Kidney glomerular epithelial cell (primary cell): ENCODE measurements around the gene NDRG2.

Experiments used
- DNase-seq: peaks from one replicate; lab custom pipeline; 2025; lab: John Stamatoyannopoulos, UW

Gene NDRG2

GRCh38 chr14:21024585-21025370 lies at the start of gene NDRG2:
NDRG2 (minus strand) TSS chr14:21025061; CDS start chr14:21023315, 1,746 bp downstream.
- DNase-seq = no peak

GRCh38 chr14:21073921-21074320 lies 49.1 kb upstream of the NDRG2 start:
- no peak for DNase-seq

DNA sequence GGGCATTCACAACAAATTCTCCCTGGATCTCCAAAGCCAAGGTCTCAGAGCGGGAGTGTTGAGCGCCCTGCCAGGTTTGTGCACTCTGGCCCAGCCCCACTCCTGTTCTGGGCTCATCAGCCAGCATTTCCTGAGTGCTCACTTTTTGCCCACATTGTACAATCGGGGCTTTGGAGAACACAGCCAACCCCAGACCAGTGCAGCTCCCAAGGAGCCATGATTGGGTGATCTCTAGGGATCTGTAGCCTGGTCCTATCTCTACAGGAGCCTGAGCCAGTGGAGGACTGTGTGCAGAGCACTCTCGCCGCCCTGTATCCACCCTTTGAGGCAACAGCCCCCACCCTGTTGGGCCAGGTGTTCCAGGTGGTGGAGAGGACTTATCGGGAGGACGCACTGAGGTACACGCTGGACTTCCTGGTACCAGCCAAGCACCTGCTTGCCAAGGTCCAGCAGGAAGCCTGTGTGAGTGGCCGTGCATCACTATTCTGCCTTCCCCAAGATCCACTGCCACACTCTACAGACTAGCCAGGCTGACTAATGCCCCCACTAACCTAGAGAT lies 48.0 kb upstream of the NDRG2 start:
- no peak for DNase-seq

DNA sequence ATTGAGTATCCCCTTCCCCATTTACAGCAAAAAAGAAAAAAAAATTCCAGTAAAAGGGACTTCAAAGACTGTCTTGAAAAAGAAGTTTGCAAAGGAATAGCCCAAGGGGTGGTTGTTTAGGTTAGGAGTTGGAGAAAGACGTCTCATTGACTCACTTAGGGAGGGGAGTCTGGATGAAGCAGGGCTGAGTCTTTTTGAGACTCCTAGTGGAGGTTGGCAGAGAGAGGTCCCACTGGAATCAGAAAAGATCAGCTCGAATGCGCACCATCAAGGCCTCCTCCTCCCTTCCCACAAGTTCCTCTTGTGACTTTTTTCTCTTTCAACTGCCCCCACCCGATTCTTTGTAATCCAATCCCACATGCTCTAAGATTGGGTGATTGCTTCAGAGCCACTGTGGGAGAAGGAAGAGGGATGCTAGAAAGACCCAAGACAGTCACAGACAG lies 47.2 kb upstream of the NDRG2 start:
- DNase-seq = peak; percentile 32

DNA sequence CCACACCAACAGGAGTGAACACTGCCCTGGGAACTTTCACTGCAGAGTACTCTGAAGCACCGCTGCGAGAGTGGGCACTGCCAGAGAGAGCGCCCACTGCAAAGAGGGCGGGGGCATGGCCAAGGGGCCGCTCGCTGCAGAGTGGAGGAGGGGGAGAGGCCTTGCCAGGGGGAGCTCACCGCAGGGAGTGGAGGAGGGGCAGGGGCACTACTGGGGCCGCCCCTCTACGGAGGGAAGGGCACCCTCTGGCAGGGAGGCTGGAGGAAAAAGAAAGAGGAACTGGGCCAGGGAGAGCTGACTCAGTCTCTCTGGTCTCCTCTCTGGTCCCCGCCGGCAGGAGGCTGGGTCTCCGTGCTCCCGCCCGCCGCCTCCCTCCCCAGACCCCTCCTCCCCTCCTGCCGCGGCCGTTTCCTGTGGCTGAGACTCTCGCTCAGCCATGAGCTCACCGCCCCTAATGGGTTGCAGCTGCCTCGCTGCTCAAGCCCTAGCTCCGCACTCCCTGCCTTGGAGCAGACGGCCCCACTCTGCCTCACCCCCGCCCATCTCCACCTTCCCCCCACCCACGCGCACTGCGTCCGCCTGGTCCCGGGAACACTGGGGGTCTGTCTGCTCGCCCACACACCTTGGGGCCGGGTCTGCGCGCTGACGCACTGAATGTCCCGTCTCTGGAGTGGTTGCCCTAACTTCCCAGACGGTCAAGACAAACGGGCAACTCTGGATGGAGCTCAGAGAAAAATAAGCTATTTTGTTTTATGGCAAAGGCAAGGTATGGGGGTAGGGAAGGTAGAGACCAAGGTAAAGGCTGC lies 46.6 kb upstream of the NDRG2 start:
- DNase-seq = peak; percentile 74

- DNase-seq = peak; percentile 66
These were observed 45.9 kb upstream of the NDRG2 start for GRCh38 chr14:21070610-21071224.

DNA sequence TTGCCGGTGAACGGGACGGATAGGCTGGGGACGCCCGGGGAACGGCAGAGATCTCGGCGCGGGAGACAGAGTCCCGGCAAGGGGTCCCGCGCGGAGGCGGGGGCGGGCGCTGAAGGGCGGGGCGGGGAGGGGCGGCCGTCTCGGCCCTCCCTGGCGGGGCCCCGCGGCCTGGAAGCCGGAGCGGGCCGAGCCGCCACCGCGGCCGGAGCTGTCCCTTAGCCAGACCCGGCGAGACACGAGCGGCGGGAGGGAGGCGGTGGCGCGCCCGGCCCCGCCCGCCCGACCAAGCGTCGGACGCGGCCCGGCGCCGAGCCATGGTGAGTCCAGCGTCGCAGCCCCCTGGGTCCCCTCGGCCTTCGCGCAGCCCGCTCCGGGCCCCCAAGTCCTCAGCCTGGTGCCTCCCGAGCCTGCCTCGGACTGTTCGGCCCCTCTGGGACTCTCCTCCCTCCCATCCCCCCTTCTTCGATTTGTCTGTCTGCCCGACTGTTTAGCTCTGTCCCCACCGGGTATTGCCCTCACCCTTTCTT lies 45.3 kb upstream of the NDRG2 start, which contains the start of gene ARHGEF40:
Gene ARHGEF40 (plus strand): TSS at position 222 of the 527 bp plus-strand sequence. CDS start 93 bp downstream, at position 315.
- DNase-seq = no peak

GRCh38 chr14:21069388-21070082 lies 44.7 kb upstream of the NDRG2 start:
- DNase-seq = no peak

- DNase-seq = peak; percentile 56
These were observed 43.9 kb upstream of the NDRG2 start for GRCh38 chr14:21068521-21069387.

- no peak for DNase-seq
These were observed 42.1 kb upstream of the NDRG2 start for GRCh38 chr14:21066882-21067502.

DNA sequence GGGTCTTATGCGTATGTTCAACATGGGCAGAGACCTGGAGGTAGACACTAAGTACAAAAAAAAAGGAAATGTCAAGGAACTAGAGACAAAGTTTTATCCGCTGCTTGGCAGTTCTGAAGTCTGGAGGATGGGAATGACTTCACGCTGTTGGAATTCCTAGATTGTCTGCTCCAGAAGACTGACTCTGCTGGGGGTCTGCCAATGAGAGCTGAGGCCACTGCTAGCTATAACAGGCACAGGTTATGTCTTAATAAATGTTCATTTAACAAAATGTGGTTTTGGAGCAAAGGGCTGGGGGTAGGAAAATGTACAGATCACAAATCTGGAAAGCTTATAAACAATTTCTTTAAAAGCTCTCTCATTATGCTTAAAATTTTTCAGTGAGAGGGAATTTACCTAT lies 38.6 kb upstream of the NDRG2 start:
- peak; percentile 93 for DNase-seq

DNA sequence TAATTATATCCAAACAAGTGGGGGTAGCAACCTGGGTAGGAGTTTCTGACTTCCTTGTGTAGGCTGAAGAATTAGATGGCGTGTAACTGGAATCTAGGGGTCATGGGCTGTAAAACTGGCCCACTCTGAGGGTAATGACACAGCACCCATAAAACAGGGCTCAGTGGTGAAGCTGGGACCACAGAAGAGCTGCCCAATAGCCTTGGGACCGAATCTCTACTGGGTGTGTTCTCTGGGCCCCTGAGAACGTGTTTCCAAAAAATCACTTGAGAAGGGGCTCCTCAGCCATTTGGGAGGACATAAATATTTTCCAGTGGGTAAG lies 36.4 kb upstream of the NDRG2 start:
- no peak for DNase-seq

GRCh38 chr14:21060614-21061346 lies 35.9 kb upstream of the NDRG2 start:
- no peak for DNase-seq

DNA sequence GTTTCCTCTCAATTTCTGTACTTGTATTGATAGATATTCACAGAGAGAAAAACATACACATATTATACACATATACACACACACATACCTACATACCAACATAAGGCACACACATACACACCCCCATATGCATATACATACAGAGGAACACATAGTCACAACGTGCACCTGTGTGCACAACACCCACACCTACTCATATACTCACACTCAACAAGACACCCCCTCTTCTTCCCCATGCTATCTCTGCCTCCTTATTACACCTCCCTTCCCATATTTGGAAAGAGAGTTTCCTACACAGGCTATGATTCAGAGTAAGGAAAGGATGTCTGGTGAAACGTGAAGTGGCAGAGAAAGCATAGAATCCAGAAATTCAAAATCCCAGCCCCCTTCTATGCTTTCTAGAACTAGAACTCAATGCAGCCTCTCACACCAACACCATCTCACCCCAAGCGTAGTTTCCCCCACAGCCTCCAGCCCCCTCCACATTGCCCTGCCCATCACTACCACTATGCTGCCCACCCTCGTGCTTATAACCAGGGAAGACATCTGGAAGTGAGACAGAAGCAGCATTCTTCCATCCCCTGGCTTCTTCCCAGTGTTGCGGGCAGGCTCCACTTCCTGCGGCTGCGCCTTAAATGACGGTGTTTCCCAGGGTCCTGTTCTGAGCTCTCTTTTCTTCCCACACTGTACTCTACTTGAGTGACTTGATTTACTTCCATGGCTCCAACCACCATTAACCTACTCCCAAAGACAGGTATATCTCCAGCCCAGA lies 35.2 kb upstream of the NDRG2 start:
- DNase-seq = peak; percentile 26

GRCh38 chr14:21058903-21059302 lies 34.0 kb upstream of the NDRG2 start:
- DNase-seq = no peak

GRCh38 chr14:21057803-21058675 lies 33.2 kb upstream of the NDRG2 start, which contains the start of gene RNASE8:
RNASE8 (plus strand) TSS chr14:21057822; CDS start chr14:21057893, 71 bp downstream.
- peak; percentile 20 for DNase-seq

DNA sequence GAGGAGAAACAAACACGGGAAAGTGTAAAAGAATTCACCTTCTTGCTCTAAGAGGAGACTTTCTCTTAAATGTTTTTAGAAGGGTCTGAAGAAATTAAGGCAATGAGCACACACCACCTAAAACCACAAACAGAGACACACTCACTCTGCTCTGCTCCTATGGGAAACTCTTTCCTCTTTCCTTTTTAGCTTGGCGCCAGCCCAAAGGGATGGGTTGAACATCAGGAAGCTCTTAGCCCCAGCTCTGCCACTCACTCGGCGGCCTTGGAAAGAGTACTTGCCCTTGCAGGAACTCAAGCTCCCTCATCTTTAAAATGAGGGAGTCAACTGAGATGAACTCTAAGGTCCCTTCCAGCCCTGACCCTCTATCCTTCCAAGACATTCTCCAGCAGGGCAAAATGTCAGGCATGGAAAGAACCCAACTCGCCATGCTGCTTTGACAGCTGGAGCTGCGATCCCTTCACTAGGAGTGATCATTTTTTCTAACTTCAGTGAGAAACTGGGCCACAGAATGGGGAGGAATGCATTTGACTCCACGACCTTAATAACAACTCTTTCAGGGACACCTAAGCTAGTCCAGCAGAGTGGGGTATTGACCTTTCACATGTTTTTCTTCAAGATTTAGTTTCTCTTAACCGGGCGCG lies 31.8 kb upstream of the NDRG2 start:
- no peak for DNase-seq
